HepG2 (cell line): Measurements from ENCODE around the gene SIVA1. TPM values are rescaled to one million over a fixed set of nuclear protein-coding genes. Genes with fewer than 3 reads are reported as not detected.
A peak's percentile ranks its signal among the peaks of the same experiment; 100 is the strongest.

ENCODE experiments used
- ATF4 ChIP-seq, 2 experiments: fragments of 450-650 bp in 1 of 2; sonication (generic) in 1 of 2; formaldehyde crosslinking; IDR thresholded peaks; 2 replicates each; pipeline versions ENCODE4 v1.5.0 to v1.8.0; 2020 to 2022; ENCODE audit warnings: mild to moderate bottlenecking in 1 of 2, missing genetic modification reagents in 1 of 2
- CTCF ChIP-seq: sonication (generic); formaldehyde crosslinking; IDR thresholded peaks from 2 replicates; pipeline ENCODE4 v1.5.0; 2020; ENCODE audit warnings: mild to moderate bottlenecking, missing genetic modification reagents, moderate library complexity
- FOSL1 ChIP-seq: sonication (generic); formaldehyde crosslinking; IDR thresholded peaks from 2 replicates; pipeline ENCODE4 v1.9.0; 2021; ENCODE audit warnings: missing genetic modification reagents, borderline replicate concordance
- FOXJ3 ChIP-seq: sonication (generic); formaldehyde crosslinking; IDR thresholded peaks from 2 replicates; pipeline ENCODE4 v1.4.0; 2020; ENCODE audit warnings: missing genetic modification reagents, mild to moderate bottlenecking, borderline replicate concordance
- FOXM1 ChIP-seq: sonication (generic); formaldehyde crosslinking; IDR thresholded peaks from 2 replicates; pipeline ENCODE4 v1.5.0; 2020; ENCODE audit warnings: missing genetic modification reagents
- MXD4 ChIP-seq: IDR thresholded peaks from 2 replicates; pipeline ENCODE4 v1.6.1; 2016; ENCODE audit warnings: mild to moderate bottlenecking, missing biosample characterization, missing genetic modification reagents
- NCOA1 ChIP-seq: sonication (generic); formaldehyde crosslinking; IDR thresholded peaks from 2 replicates; pipeline ENCODE4 v1.9.0; 2021; ENCODE audit warnings: missing genetic modification reagents
- PHF8 ChIP-seq: sonication (generic); formaldehyde crosslinking; IDR thresholded peaks from 2 replicates; pipeline ENCODE4 v1.5.0; 2020; ENCODE audit warnings: missing genetic modification reagents
- SOX5 ChIP-seq: IDR thresholded peaks from 2 replicates; pipeline ENCODE4 v1.6.1; 2016; ENCODE audit warnings: borderline replicate concordance
- TBX3 ChIP-seq: fragments of 450-650 bp; IDR thresholded peaks from 2 replicates; pipeline ENCODE4 v1.6.1; 2017; ENCODE audit warnings: antibody characterized with exemption, mild to moderate bottlenecking, inconsistent platforms, borderline replicate concordance
- UBTF ChIP-seq: sonication (generic); formaldehyde crosslinking; IDR thresholded peaks from 2 replicates; pipeline ENCODE4 v1.4.0; 2020; ENCODE audit warnings: mild to moderate bottlenecking, missing genetic modification reagents
- ZBTB4 ChIP-seq: sonication (generic); formaldehyde crosslinking; IDR thresholded peaks from 2 replicates; pipeline ENCODE4 v1.4.0; 2020; ENCODE audit warnings: missing genetic modification reagents, mild to moderate bottlenecking, borderline replicate concordance
- ZBTB8A ChIP-seq: sonication (generic); formaldehyde crosslinking; IDR thresholded peaks from 2 replicates; pipeline ENCODE4 v1.4.0; 2020; ENCODE audit warnings: mild to moderate bottlenecking, low read depth, missing genetic modification reagents, borderline replicate concordance
- ZNF329 ChIP-seq: sonication (generic); formaldehyde crosslinking; IDR thresholded peaks from 2 replicates; pipeline ENCODE4 v1.9.0; 2021; ENCODE audit warnings: low read depth, mild to moderate bottlenecking, missing genetic modification reagents
- ZNF720 ChIP-seq: sonication (generic); formaldehyde crosslinking; IDR thresholded peaks from 2 replicates; pipeline ENCODE4 v1.4.0; 2020; ENCODE audit warnings: missing genetic modification reagents
- ZNF772 ChIP-seq: sonication (generic); formaldehyde crosslinking; IDR thresholded peaks from 2 replicates; pipeline ENCODE4 v1.5.0; 2020; ENCODE audit warnings: mild to moderate bottlenecking, missing genetic modification reagents
- polyA plus RNA-seq, 8 experiments: library from polyadenylated mRNA; depleted of rRNA in 3 of 8; stranded (reverse) in 7 of 8; unstranded in 1 of 8; fragments of >200 nt; fragmentation: Illumina TruSeq in 4 of 8; extraction: Trizol in 4 of 8; gene quantifications; 2 replicates each; pipeline versions ENCODE4 v1.2.1 to v1.2.3, GENCODE V29; 2011 to 2016; ENCODE audit warnings: low read depth in 4 of 8, missing spikeins in 1 of 8, mixed read lengths in 1 of 8; ENCODE audit not compliant: insufficient read depth in 1 of 8
- total RNA-seq, 5 experiments: library from RNA; depleted of rRNA; stranded (reverse); fragments of >200 nt; fragmentation: Illumina TruSeq; extraction: Trizol; gene quantifications; 2 replicates each; pipeline ENCODE4 v1.2.3, GENCODE V29; 2016; ENCODE audit warnings: low read depth in 1 of 5

Gene SIVA1
- total and polyA plus RNA-seq, 2 of the 13 experiments (the other 11 are each of a cell fraction or from before 2014, with no cell fraction given): 123 to 186 TPM

- TF ChIP-seq MXD4 (no peak), FOSL1 (CRISPR knock-in tag) (no peak), ZBTB4 (CRISPR knock-in tag) (peak; percentile 52; the same call in 1 of the 2 replicates), UBTF (peak; percentile 50; the same call in 1 of the 2 replicates), ZNF772 (peak; percentile 22; the same call in 1 of the 2 replicates), PHF8 (CRISPR knock-in tag) (peak; percentile 53; the same call in 1 of the 2 replicates), TBX3 (no peak), NCOA1 (CRISPR knock-in tag) (no peak), SOX5 (CRISPR knock-in tag) (peak; percentile 70), CTCF (CRISPR knock-in tag) (peak; percentile 29), FOXM1 (CRISPR knock-in tag) (0 out of 2 replicates have a peak, but pooled peaks have one; percentile 33), FOXJ3 (no peak), ZNF720 (CRISPR knock-in tag) (peak; percentile 63; the same call in 1 of the 2 replicates), ZBTB8A (no peak), ATF4 (CRISPR knock-in tag; IDR thresholded peaks at IDR 0.05) (no peak), ZNF329 (0 out of 2 replicates have a peak, but pooled peaks have one; percentile 19)
These were observed 17.8 kb upstream of the SIVA1 start (continued) for GRCh38 chr14:104734991-104735779.
